ENCODE data around the gene KIAA1614.

Gene KIAA1614

GRCh38 chr1:180909005-180909414, 3.7 kb upstream of the KIAA1614 start:
- DNase-seq, result no peak

- no peak for DNase-seq
Observed at GRCh38 chr1:180909462-180909976, 3.2 kb upstream of the KIAA1614 start.

GRCh38 chr1:180911640-180912191, 981 bp upstream of the KIAA1614 start:
- DNase-seq, result no peak

GRCh38 chr1:180912211-180912800, 391 bp upstream of the KIAA1614 start:
- DNase-seq, result no peak

GRCh38 chr1:180915426-180915965, 2.8 kb downstream of the KIAA1614 start:
- DNase-seq, result no peak

- DNase-seq, result no peak
Observed at GRCh38 chr1:180916012-180916770, 3.5 kb downstream of the KIAA1614 start.

GRCh38 chr1:180916771-180917170, 4.1 kb downstream of the KIAA1614 start:
- no peak for DNase-seq

GRCh38 chr1:180917306-180918065, 4.8 kb downstream of the KIAA1614 start:
- no peak for DNase-seq

- no peak for DNase-seq
Observed at GRCh38 chr1:180918519-180918918, 5.8 kb downstream of the KIAA1614 start.

- DNase-seq, result no peak
Observed at GRCh38 chr1:180919183-180919700, 6.5 kb downstream of the KIAA1614 start.

GRCh38 chr1:180920193-180920592, 7.5 kb downstream of the KIAA1614 start:
- DNase-seq, result no peak

GRCh38 chr1:180920702-180921101, 8.0 kb downstream of the KIAA1614 start:
- DNase-seq, result no peak

GRCh38 chr1:180921386-180921785, 8.7 kb downstream of the KIAA1614 start:
- no peak for DNase-seq

- DNase-seq, result no peak
Observed at GRCh38 chr1:180921891-180922630, 9.4 kb downstream of the KIAA1614 start.

- DNase-seq, result no peak
Observed at GRCh38 chr1:180922631-180923015, 9.9 kb downstream of the KIAA1614 start.

- no peak for DNase-seq
Observed at GRCh38 chr1:180923021-180923841, 10.5 kb downstream of the KIAA1614 start.

- no peak for DNase-seq
Observed at GRCh38 chr1:180923887-180924286, 11.2 kb downstream of the KIAA1614 start.

GRCh38 chr1:180924939-180925338, 12.2 kb downstream of the KIAA1614 start:
- DNase-seq, result no peak

- DNase-seq, result no peak
Observed at GRCh38 chr1:180925471-180926051, 12.9 kb downstream of the KIAA1614 start.

GRCh38 chr1:180926164-180926981, 13.7 kb downstream of the KIAA1614 start:
- DNase-seq, result no peak
